ENCODE measurements around the gene RAP1GAP. TPM values are rescaled to one million over a fixed set of nuclear protein-coding genes. Genes with fewer than 3 reads are reported as not detected.

RAP1GAP gene
- total RNA-seq, 1 experiment from 2014 or later, result not detected

DNA sequence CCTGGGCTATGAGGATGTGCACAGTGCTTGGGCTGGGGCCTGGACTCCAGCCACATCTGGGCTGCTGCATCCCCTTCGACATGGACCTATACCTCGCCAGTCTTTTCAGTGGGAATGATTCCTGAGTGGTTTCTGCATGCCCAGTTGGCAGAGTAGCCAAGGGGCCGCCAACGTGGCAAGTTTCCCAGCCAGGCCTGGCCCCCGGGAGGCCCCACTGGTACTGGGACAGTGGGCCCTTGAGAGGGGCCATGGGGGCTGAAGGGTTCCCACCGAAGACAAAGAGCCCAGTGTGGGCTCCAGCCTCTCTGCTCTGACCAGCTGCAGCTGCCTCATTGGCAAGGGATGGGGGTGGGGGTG lies 15.4 kb downstream of the RAP1GAP start:
- Histone ChIP-seq H3K4me3 (ENCODE audit: low read length) (no peak overlapping the region), H3K4me1 (ENCODE audit: low read length) (no peaks in the 10 kb centered on the region), H3K79me2 (ENCODE audit: low read length) (no peaks in the 10 kb centered on the region), H3K9ac (ENCODE audit: low read length) (no peak overlapping the region), H3K4me2 (ENCODE audit: low read depth, low read length, poor library complexity, severe bottlenecking) (no peak overlapping the region), H2AFZ (ENCODE audit: low read length) (no peak overlapping the region), H4K20me1 (ENCODE audit: insufficient read depth, low read depth, low read length) (no peaks in the 10 kb centered on the region), H3K27ac (ENCODE audit: low read length) (no peak overlapping the region), H3K36me3 (ENCODE audit: insufficient read depth, low read length) (no peaks in the 10 kb centered on the region), H3K27me3 (ENCODE audit: low read length) (no peaks in the 10 kb centered on the region), H3K9me2 (replicated peaks; ENCODE audit: insufficient read depth, low read length) (no peaks in the 10 kb centered on the region), H3K9me3 (ENCODE audit: low read length) (no peaks in the 10 kb centered on the region)
- no peak for DNase-seq

DNA sequence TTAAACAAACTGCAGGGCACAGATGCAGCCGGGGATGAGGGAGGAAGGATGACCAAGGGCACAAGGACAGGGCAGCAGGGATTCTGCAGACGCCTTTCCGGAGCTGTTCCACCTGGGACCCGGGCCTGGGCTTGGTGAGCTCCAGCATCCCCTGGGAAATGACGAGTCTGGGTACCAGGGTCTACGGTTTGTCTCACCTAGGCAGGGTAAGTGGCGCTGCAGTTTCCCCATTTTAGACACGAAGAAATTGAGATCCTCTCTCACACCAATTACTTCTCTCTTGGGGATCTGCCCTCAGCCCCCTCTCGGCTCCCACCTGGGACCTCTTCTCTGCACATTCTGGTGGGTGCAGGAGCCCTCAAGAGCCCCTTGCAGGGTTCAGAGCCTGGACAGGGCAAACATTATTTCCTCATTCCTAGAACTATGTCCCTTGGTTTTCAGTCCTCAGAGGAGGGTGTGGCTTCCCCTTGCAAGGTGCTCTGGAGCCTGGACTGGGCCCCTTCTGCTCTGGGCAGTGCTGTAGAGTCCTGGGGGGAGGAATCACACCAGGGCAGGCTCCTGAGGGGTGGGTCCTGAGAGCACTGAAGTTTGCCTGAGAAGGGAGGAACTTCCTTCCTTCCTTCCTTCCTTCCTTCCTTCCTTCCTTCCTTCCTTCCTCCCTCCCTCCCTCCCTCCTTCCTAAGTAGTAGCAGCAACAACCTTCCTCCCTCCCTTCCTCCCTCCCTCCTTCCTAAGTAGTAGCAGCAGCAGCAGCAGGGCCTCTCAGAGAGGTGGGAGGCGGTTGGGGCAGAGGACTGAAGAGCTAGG lies 16.0 kb downstream of the RAP1GAP start:
- H3K9ac ChIP-seq (ENCODE audit: low read length), result no peak overlapping the region

GRCh38 chr1:21652101-21652936 lies 16.8 kb downstream of the RAP1GAP start:
- H3K4me2 ChIP-seq (ENCODE audit: low read depth, low read length, poor library complexity, severe bottlenecking), result no peak overlapping the region
- no peaks in the 10 kb centered on the region for H3K9me3 ChIP-seq (ENCODE audit: low read length)
- no peaks in the 10 kb centered on the region for H4K20me1 ChIP-seq (ENCODE audit: insufficient read depth, low read depth, low read length)
- H2AFZ ChIP-seq (ENCODE audit: low read length), result no peak overlapping the region
- no peaks in the 10 kb centered on the region for H3K27me3 ChIP-seq (ENCODE audit: low read length)
- H3K9ac ChIP-seq (ENCODE audit: low read length), result no peak overlapping the region
- H3K36me3 ChIP-seq (ENCODE audit: insufficient read depth, low read length), result no peaks in the 10 kb centered on the region
- no peaks in the 10 kb centered on the region for H3K4me1 ChIP-seq (ENCODE audit: low read length)
- no peaks in the 10 kb centered on the region for H3K79me2 ChIP-seq (ENCODE audit: low read length)
- no peak for DNase-seq
- no peak overlapping the region for H3K27ac ChIP-seq (ENCODE audit: low read length)
- no peaks in the 10 kb centered on the region for H3K9me2 ChIP-seq (replicated peaks; ENCODE audit: insufficient read depth, low read length)
- no peak overlapping the region for H3K4me3 ChIP-seq (ENCODE audit: low read length)

More for the DNA sequence above, 16.0 kb downstream of the RAP1GAP start:
- Histone ChIP-seq H3K9me2 (replicated peaks; ENCODE audit: insufficient read depth, low read length) (no peaks in the 10 kb centered on the region), H4K20me1 (ENCODE audit: insufficient read depth, low read depth, low read length) (no peaks in the 10 kb centered on the region), H3K9me3 (ENCODE audit: low read length) (no peaks in the 10 kb centered on the region), H2AFZ (ENCODE audit: low read length) (no peak overlapping the region), H3K79me2 (ENCODE audit: low read length) (no peaks in the 10 kb centered on the region), H3K36me3 (ENCODE audit: insufficient read depth, low read length) (no peaks in the 10 kb centered on the region), H3K4me3 (ENCODE audit: low read length) (no peak overlapping the region), H3K4me1 (ENCODE audit: low read length) (no peaks in the 10 kb centered on the region), H3K27me3 (ENCODE audit: low read length) (no peaks in the 10 kb centered on the region), H3K27ac (ENCODE audit: low read length) (no peak overlapping the region), H3K4me2 (ENCODE audit: low read depth, low read length, poor library complexity, severe bottlenecking) (no peak overlapping the region)
- DNase-seq, result no peak

- no peaks in the 10 kb centered on the region for H4K20me1 ChIP-seq (ENCODE audit: insufficient read depth, low read depth, low read length)
- no peaks in the 10 kb centered on the region for H3K36me3 ChIP-seq (ENCODE audit: insufficient read depth, low read length)
- H3K27ac ChIP-seq (ENCODE audit: low read length), result no peak overlapping the region
- no peaks in the 10 kb centered on the region for H3K27me3 ChIP-seq (ENCODE audit: low read length)
- H3K4me2 ChIP-seq (ENCODE audit: low read depth, low read length, poor library complexity, severe bottlenecking), result no peak overlapping the region
- no peaks in the 10 kb centered on the region for H3K9me2 ChIP-seq (replicated peaks; ENCODE audit: insufficient read depth, low read length)
- no peaks in the 10 kb centered on the region for H3K4me1 ChIP-seq (ENCODE audit: low read length)
- no peak overlapping the region for H3K4me3 ChIP-seq (ENCODE audit: low read length)
- no peak for DNase-seq
- no peaks in the 10 kb centered on the region for H3K79me2 ChIP-seq (ENCODE audit: low read length)
- no peaks in the 10 kb centered on the region for H3K9me3 ChIP-seq (ENCODE audit: low read length)
- no peak overlapping the region for H3K9ac ChIP-seq (ENCODE audit: low read length)
- no peak overlapping the region for H2AFZ ChIP-seq (ENCODE audit: low read length)
Measured at GRCh38 chr1:21651214-21652042, 17.7 kb downstream of the RAP1GAP start.

GRCh38 chr1:21650400-21650799 lies 18.8 kb downstream of the RAP1GAP start:
- H2AFZ ChIP-seq (ENCODE audit: low read length), result no peak overlapping the region
- no peaks in the 10 kb centered on the region for H3K79me2 ChIP-seq (ENCODE audit: low read length)
- no peaks in the 10 kb centered on the region for H4K20me1 ChIP-seq (ENCODE audit: insufficient read depth, low read depth, low read length)
- H3K4me3 ChIP-seq (ENCODE audit: low read length), result no peak overlapping the region
- no peak for DNase-seq
- H3K36me3 ChIP-seq (ENCODE audit: insufficient read depth, low read length), result no peaks in the 10 kb centered on the region
- H3K27ac ChIP-seq (ENCODE audit: low read length), result no peak overlapping the region
- no peaks in the 10 kb centered on the region for H3K9me2 ChIP-seq (replicated peaks; ENCODE audit: insufficient read depth, low read length)
- H3K27me3 ChIP-seq (ENCODE audit: low read length), result no peaks in the 10 kb centered on the region
- no peaks in the 10 kb centered on the region for H3K9me3 ChIP-seq (ENCODE audit: low read length)
- no peaks in the 10 kb centered on the region for H3K4me1 ChIP-seq (ENCODE audit: low read length)
- no peak overlapping the region for H3K4me2 ChIP-seq (ENCODE audit: low read depth, low read length, poor library complexity, severe bottlenecking)
- no peak overlapping the region for H3K9ac ChIP-seq (ENCODE audit: low read length)

- H3K9me3 ChIP-seq (ENCODE audit: low read length), result no peaks in the 10 kb centered on the region
- DNase-seq, result no peak
- H3K4me3 ChIP-seq (ENCODE audit: low read length), result no peak overlapping the region
- no peaks in the 10 kb centered on the region for H3K9me2 ChIP-seq (replicated peaks; ENCODE audit: insufficient read depth, low read length)
- no peak overlapping the region for H3K27ac ChIP-seq (ENCODE audit: low read length)
- no peaks in the 10 kb centered on the region for H3K79me2 ChIP-seq (ENCODE audit: low read length)
- H4K20me1 ChIP-seq (ENCODE audit: insufficient read depth, low read depth, low read length), result no peaks in the 10 kb centered on the region
- no peaks in the 10 kb centered on the region for H3K27me3 ChIP-seq (ENCODE audit: low read length)
- H3K4me2 ChIP-seq (ENCODE audit: low read depth, low read length, poor library complexity, severe bottlenecking), result no peak overlapping the region
- H3K9ac ChIP-seq (ENCODE audit: low read length), result no peak overlapping the region
- H3K4me1 ChIP-seq (ENCODE audit: low read length), result no peaks in the 10 kb centered on the region
- no peaks in the 10 kb centered on the region for H3K36me3 ChIP-seq (ENCODE audit: insufficient read depth, low read length)
- no peak overlapping the region for H2AFZ ChIP-seq (ENCODE audit: low read length)
Measured at GRCh38 chr1:21649315-21649714, 19.8 kb downstream of the RAP1GAP start.

GRCh38 chr1:21648791-21649190 lies 20.4 kb downstream of the RAP1GAP start:
- no peak overlapping the region for H2AFZ ChIP-seq (ENCODE audit: low read length)
- no peak overlapping the region for H3K4me3 ChIP-seq (ENCODE audit: low read length)
- H3K36me3 ChIP-seq (ENCODE audit: insufficient read depth, low read length), result no peaks in the 10 kb centered on the region
- H3K27me3 ChIP-seq (ENCODE audit: low read length), result no peaks in the 10 kb centered on the region
- no peaks in the 10 kb centered on the region for H3K9me2 ChIP-seq (replicated peaks; ENCODE audit: insufficient read depth, low read length)
- H3K9ac ChIP-seq (ENCODE audit: low read length), result no peak overlapping the region
- no peak for DNase-seq
- H3K4me2 ChIP-seq (ENCODE audit: low read depth, low read length, poor library complexity, severe bottlenecking), result no peak overlapping the region
- H3K4me1 ChIP-seq (ENCODE audit: low read length), result no peaks in the 10 kb centered on the region
- H3K27ac ChIP-seq (ENCODE audit: low read length), result no peak overlapping the region
- H3K79me2 ChIP-seq (ENCODE audit: low read length), result no peaks in the 10 kb centered on the region
- H4K20me1 ChIP-seq (ENCODE audit: insufficient read depth, low read depth, low read length), result no peaks in the 10 kb centered on the region
- no peaks in the 10 kb centered on the region for H3K9me3 ChIP-seq (ENCODE audit: low read length)

DNA sequence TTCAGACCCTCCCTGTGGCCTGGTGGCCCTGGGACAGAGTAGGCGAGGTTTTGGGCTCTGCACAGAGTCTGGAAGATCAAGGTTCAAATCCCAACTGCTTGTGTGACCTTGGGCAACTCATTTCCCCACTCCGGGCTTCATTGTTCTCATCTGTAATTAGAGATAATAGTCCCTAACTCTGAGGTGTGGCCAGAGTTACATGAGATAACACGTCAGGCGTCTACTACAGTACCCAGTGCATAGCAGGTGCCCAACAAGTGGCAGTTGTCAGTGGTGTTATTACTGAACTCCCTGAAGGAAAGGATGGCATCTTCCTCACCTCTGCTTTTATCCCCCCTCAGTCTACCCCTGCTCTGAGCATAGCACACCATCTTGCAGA lies 20.8 kb downstream of the RAP1GAP start:
- no peaks in the 10 kb centered on the region for H3K9me2 ChIP-seq (replicated peaks; ENCODE audit: insufficient read depth, low read length)
- no peaks in the 10 kb centered on the region for H4K20me1 ChIP-seq (ENCODE audit: insufficient read depth, low read depth, low read length)
- no peaks in the 10 kb centered on the region for H3K79me2 ChIP-seq (ENCODE audit: low read length)
- H3K9ac ChIP-seq (ENCODE audit: low read length), result no peak overlapping the region
- no peak for DNase-seq
- H3K4me1 ChIP-seq (ENCODE audit: low read length), result no peaks in the 10 kb centered on the region
- H3K9me3 ChIP-seq (ENCODE audit: low read length), result no peaks in the 10 kb centered on the region
- no peak overlapping the region for H3K4me3 ChIP-seq (ENCODE audit: low read length)
- H3K4me2 ChIP-seq (ENCODE audit: low read depth, low read length, poor library complexity, severe bottlenecking), result no peak overlapping the region
- no peak overlapping the region for H2AFZ ChIP-seq (ENCODE audit: low read length)
- no peak overlapping the region for H3K27ac ChIP-seq (ENCODE audit: low read length)
- no peaks in the 10 kb centered on the region for H3K27me3 ChIP-seq (ENCODE audit: low read length)
- H3K36me3 ChIP-seq (ENCODE audit: insufficient read depth, low read length), result no peaks in the 10 kb centered on the region

All from Karpas-422 (cell line).